Measurements from ENCODE around the gene MTM1. TPM values are rescaled to one million over a fixed set of nuclear protein-coding genes. Genes with fewer than 3 reads are reported as not detected.

The MTM1 gene
- total RNA-seq, 4 donors from 2014 or later: 13.9 to 21.1 (median 16.2) TPM

- TF ChIP-seq CTCF (IDR thresholded peaks at IDR 0.05; ENCODE audit: low read depth): no peak
Observed at GRCh38 chrX:150572206-150572605, 3.8 kb downstream of the MTM1 start.

- TF ChIP-seq CTCF (IDR thresholded peaks at IDR 0.05; ENCODE audit: low read depth): no peak
Observed at GRCh38 chrX:150573106-150573505, 4.7 kb downstream of the MTM1 start.

- TF ChIP-seq CTCF (IDR thresholded peaks at IDR 0.05; ENCODE audit: low read depth): no peak
Observed at GRCh38 chrX:150573702-150574101, 5.3 kb downstream of the MTM1 start.

GRCh38 chrX:150574559-150575418 is 6.4 kb downstream of the MTM1 start:
- TF ChIP-seq CTCF (IDR thresholded peaks at IDR 0.05; ENCODE audit: low read depth): no peak

GRCh38 chrX:150575419-150575814 is 7.0 kb downstream of the MTM1 start:
- TF ChIP-seq CTCF (IDR thresholded peaks at IDR 0.05; ENCODE audit: low read depth): no peak

GRCh38 chrX:150577174-150577573 is 8.8 kb downstream of the MTM1 start:
- TF ChIP-seq CTCF (IDR thresholded peaks at IDR 0.05; ENCODE audit: low read depth): no peak

GRCh38 chrX:150581093-150581775 is 12.8 kb downstream of the MTM1 start:
- TF ChIP-seq CTCF (IDR thresholded peaks at IDR 0.05; ENCODE audit: low read depth): no peak

Measured in subcutaneous adipose tissue (tissue), 4 donors.